GM18870 (cell line): ENCODE results near the gene RPS6KA4.

Experiments used
- ATAC-seq: cut with Tn5 transposase; IDR thresholded peaks from one replicate; pipeline ENCODE4 v1.9.1; 2021; ENCODE audit warnings: moderate library complexity; ENCODE audit not compliant: unreplicated experiment

The RPS6KA4 gene

DNA sequence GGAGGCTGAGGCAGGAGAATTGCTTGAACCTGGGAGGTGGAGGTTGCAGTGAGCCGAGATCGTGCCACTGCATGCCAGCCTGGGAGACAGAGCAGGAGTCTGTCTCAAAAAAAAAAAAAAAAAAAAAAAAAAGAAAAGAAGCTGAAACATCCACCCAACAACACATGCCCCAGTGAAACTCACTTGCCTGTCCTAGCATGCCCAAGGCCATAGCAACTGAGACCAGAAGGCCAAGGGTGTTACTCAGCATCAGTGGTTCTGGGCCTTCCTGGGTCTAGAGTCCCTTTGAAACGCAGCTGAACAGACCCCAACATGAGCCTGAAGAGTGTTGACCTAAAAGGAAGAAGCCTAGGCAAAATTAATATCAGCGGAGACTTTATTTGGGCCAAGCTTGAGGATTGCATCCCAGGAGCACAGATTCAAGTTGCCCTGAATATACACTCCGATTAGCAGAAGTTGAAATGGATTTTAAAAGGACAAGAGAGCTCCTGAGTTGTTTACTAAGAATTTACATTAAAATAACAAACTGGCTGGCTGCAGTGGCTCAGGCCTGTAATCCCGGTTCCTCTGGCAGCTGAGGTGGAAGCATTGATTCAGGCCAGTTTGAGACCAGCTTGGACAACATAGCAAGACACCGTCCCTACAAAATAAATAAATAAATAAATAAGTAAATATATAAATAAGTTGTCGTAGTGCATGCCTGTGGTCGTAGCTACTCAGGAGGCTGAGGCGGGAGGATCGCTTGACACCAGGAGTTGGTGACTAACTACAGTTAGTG, 34.1 kb upstream of the RPS6KA4 start:
- ATAC-seq, result no peak

DNA sequence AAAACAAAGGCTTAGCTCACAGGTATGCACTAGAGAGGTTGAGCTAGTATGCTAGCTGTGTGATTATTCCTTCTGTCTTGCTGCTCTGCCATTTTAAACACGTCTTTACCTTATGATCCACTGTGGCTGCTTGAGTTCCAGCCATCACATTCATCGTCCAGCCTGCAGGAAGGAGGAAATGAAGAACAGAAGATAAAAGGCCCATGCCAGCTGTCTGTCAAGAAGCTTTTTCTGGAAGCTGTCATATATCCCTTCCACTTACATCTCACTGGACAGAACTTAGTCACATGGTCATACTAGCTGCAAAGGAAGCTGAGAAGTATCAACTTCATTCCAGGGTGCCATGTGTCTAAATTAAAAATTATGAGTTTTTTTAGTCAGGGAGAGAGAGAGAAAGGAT, 31.6 kb upstream of the RPS6KA4 start:
- no peak for ATAC-seq

DNA sequence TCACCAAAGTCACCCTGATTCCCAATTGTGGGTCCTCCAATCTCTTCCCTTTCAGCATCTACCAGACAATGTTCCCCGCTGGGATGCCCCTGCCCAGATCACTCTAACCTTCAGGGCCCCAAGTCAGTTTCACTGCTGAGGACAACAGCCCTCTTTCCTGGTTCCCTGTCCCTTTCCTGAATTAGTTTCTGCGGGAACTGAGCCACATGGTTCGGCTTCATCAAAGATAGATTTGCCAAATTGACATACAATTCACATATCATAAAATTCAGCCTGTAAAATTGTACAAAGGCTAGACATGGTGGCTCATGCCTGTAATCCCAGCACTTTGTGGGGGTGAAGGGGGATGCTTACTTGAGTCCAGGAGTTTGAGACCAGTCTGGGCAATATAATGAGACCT, 31.0 kb upstream of the RPS6KA4 start:
- no peak for ATAC-seq

DNA sequence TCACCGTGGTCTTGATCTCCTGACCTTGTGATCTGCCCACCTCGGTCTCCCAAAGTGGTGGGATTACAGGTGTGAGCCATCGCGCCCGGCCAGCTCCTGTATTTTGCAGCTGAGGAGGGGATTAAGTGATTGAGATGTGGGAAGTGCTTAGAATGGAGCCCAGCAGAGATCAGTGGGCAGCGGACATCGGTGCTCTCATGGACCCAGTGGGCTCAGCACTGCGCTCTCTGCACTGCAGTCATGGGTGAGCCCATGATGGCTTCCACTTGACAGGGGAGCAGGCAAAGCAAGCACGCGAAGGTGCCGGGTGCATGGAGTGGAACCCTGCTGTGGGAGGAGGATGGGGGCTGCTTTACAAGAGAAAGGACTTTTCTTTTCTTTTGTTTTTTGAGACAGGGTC, 28.1 kb upstream of the RPS6KA4 start:
- no peak for ATAC-seq

DNA sequence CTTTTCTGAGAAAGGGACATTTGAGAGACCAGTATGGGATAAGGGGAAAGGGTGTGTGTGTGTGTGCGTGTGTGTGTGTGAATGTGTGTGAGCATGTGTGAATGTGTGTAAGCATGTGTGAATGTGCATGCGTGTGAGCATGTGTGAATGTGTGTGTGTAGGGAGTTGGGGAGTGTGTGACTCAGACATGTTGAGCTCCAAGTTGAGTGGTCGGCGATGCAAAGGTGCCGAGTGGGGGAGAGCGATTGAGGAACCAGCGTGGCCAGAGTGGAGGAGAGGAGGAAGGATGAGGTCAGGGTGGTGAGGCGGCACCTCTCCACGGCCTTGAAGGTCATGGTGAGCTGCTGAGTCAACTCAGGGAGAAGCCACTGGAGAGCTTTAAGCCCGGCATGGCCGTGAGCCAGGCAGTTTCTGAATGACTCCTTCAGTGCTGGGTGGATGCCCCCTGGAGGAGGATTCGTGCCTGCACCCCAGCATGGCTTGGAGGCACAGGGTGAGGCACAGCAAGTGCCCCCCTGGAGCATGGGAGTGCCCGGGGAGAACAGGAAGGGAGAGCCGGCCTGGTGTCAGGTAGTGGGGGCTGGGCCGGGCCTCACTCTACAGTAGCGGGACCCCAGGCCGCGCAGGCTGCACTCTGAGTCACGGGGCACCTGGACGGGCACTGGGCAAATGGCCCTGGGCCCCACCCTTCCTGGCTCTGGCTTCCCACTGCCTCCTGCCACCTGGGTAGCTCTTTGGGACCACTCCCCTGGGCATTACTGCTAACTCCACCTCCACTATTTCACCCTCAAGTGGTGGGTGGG, 27.2 kb upstream of the RPS6KA4 start:
- peak; percentile 44 for ATAC-seq

DNA sequence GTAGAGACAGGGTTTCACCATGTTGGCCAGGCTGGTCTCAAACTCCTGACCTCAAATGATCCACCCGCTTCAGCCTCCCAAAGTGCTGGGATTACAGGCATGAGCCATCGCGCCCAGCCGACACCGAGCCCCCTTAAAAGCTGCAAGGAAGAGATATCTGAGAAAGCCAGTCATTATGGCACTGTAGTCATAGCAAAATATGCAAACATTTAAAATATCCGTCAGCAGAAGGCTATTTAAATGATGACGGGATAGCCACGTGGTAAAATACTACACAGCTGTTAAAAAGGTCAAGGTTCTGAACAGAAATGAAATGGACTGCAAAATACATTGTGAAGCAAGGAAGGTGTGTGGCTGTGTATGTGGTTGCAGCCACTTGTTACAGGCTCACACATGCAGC, 25.4 kb upstream of the RPS6KA4 start:
- no peak for ATAC-seq

DNA sequence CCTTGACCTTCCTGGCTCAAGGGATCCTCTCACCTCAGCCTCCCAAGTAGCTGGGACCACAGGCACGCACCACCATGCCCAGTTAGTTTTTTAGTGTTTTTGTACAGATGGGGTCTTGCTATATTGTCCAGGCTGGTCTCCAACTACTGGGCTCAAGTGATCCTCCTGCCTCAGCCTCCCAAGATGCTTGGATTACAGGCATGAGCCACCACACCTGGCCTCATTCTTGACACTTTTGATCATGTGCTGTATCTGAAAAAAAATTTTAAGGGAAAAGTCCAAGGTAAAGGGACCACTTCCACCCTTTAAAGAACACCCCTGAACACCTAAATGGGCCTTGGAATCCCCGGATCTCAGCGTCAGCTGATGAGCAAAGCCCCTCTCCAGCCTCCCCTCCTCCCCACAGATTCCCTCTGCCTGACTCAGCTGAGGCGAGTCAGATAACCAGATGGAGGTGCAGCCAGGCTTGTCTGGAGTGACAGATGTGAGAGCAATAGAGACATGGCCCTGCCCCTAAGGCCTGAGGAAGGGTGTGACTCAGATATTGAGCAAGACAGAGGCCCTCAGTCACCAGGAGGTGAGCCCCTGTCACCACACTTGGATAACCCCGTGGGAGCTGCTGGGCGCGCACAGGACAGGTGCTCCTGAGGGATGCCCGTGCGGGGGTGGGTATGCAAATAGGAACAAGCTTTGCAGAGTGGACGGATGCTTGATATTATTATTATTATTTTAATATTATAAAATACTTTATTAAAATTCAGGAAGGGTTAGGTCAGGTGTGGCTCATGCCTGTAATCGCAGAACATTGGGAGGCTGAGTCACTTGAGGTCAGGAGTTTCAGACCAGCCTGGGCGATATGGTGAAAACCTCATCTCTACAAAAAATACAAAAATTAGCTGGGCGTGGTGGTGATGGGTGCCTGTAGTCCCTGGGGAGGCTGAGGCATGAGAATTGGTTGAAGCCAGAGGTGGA, 23.9 kb upstream of the RPS6KA4 start:
- ATAC-seq, result peak; percentile 78

DNA sequence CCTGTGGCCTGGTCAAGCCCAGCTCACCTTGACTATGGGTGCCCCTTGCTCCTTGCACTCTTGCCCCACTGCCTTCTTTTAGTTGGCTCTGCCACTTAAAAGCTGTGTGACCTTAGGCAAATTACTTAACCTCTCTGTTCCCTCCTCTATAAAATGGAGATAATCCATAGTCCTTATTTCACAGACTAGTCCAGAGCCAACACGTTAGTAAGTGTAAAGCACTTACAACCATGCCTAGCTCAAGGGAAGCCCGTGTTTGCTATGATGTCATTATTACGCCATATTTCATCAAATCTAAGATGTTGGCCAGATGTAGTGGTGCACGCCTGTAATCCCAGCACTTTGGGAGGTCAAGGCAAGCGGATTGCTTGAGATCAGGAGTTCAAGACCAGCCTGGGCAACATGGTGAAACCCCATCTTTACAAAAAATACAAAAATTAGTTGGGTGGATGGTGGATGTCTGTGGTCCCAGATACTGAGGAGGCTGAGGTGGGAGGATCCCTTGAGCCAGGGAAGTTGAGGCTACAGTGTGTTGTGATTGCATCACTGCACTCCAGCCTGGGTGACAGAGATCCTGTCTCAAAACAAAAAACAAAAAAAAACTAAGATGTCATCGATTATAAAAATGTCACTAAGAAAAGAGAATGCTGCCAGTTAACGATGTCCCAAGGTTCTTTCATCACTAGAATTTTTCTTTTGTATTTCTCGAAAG, 21.3 kb upstream of the RPS6KA4 start:
- ATAC-seq, result no peak

DNA sequence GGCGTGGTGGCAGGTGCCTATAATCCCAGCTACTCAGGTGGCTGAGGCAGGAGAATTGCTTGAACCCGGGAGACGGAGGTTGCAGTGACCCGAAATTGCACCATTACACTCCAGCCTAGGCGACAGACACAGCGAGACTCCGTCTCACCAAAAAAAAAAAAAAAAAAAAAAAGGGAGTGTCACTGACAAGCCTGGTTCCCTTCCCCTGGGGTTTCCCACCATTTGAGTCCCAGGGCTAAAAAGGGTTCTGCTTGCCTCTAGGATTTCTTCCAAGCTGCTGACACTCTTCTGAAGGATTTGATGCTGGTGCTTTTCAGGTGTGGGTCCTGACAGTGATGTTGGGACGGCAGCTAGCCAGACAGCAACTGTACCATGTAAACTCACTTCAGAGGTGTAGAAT, 20.2 kb upstream of the RPS6KA4 start:
- no peak for ATAC-seq

DNA sequence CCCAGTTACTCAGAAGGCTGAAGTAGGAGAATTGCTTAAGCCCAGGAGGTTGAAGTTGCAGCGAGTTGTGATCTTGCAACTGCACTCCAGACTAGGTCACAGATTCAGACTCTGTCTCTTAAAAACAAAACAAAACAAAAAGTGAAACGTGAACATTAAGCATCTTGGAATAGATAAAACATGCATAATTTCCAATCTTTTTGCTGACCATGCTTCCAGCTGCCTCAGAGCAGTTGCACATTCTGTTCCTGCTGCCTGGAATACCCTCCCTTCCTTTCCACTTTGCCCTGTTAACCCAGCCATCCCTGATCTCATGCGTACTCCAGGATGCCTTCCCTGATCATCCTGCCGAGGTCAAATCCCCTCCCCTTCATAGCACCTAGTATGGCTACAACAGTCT, 19.7 kb upstream of the RPS6KA4 start:
- no peak for ATAC-seq

DNA sequence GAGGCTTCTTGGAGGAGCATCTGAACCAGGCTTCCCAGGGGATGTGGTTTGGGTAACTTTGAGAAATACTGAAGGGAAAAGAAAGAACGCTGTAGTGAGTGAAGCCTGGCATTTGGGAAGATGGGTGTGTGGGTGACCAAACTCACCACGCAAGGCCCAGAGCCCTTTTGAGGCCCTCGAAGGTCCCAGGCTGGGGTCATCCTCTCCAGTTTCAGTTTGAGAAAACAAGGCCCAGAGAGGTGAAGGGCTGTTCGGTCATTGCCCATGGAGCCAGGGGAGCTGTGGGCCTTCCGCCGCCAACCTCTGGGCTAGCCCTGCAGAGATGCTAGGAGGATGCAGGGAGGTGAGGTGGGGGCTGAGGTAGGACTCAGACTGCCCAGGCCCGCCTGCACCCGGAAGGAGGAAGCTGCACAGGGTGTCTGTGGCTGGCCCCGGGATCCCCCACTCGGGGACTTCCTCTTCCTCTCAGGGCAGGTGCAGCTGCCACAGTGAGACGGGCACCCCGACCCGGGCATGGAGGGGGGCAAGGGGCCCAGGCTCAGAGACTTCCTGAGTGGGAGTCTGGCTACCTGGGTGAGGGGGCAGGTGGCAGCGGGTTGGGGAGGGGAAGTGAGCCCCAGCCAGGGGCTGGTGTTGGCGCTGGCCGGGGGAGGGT, 19.1 kb upstream of the RPS6KA4 start, which contains the start of gene CCDC88B:
Gene CCDC88B (plus strand): TSS at position 451 of the 655 bp plus-strand sequence. CDS start 63 bp downstream, at position 514.
- peak; percentile 37 for ATAC-seq

DNA sequence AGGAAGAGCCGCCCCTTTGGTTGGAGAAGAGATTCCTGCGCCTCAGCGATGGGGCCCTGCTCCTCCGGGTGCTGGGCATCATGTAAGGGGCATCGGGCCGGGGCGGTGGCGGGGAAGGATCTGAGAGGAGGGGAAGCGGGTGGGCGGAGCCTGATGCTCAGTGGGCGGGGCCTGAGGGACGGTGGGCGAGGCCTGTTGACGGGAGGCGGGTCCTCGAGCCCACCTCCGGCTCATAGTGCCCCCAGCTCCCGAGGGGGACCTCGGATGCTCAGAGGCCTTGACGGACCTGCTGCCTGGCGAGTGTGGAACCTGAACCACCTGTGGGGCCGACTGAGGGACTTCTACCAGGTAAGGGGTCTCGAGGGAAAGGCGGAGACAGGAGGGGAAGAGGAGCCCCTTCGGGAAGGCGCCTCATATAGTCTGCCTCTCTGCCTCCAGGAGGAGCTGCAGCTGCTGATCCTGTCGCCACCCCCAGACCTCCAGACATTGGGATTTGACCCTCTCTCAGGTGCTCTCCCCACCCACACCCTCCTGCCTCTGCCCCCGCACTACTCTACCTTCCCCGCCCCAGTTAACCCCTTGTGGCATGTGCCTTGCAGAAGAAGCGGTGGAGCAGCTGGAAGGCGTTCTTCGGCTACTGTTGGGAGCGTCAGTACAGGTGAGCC, 18.2 kb upstream of the RPS6KA4 start:
- ATAC-seq, result no peak

DNA sequence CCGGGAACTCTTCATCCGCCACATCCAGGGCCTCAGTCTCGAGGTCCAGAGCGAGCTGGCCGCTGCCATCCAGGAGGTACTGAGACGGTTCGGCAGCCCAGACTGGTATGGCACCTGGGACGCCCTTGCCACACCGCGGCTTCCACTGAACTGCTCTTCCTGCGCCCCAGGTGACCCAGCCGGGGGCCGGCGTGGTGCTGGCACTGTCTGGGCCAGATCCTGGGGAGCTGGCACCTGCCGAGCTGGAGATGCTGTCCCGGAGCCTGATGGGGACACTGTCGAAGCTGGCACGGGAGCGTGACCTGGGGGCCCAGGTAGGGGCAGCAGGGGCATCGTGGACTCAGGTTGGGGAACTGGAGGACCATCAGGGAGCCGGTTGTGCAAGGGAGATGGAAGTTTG, 17.5 kb upstream of the RPS6KA4 start:
- ATAC-seq, result no peak

DNA sequence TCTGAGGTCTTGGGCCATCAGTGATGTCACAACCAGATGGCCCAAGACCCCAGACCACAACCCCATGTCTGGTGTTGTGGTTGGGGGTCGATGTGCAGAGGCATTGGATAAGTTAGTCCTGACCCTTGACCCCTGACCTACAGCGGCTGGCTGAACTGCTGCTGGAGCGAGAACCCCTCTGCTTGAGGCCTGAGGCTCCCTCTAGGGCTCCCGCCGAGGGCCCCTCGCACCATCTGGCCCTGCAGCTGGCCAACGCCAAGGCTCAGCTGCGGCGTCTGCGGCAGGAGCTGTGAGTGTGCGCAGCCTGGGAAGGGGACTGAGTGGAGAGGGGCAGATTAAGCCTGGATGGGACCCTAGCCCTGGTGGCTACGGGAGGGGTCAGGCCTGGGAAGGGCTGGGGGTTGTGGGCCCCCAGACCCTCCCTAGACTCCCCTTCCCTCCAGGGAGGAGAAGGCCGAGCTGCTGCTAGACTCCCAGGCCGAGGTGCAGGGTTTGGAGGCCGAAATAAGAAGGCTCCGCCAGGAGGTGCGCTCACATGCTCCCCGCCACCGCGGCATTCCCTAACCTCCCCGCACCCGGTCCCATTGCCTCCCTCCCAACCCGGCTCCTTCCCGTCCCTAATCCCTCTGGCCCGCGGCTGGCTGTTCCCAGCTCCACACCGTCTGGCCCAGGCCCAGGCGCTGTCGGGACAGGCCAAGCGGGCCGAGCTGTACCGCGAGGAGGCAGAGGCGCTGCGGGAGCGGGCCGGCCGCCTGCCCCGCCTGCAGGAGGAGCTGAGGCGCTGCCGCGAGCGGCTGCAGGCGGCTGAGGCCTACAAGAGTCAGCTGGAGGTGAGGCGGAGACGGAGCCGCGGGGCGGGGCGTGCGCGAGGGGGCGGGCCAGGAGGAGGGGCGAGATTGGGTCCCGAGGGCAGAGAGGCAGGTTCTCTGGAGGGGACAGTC, 16.8 kb upstream of the RPS6KA4 start:
- no peak for ATAC-seq

DNA sequence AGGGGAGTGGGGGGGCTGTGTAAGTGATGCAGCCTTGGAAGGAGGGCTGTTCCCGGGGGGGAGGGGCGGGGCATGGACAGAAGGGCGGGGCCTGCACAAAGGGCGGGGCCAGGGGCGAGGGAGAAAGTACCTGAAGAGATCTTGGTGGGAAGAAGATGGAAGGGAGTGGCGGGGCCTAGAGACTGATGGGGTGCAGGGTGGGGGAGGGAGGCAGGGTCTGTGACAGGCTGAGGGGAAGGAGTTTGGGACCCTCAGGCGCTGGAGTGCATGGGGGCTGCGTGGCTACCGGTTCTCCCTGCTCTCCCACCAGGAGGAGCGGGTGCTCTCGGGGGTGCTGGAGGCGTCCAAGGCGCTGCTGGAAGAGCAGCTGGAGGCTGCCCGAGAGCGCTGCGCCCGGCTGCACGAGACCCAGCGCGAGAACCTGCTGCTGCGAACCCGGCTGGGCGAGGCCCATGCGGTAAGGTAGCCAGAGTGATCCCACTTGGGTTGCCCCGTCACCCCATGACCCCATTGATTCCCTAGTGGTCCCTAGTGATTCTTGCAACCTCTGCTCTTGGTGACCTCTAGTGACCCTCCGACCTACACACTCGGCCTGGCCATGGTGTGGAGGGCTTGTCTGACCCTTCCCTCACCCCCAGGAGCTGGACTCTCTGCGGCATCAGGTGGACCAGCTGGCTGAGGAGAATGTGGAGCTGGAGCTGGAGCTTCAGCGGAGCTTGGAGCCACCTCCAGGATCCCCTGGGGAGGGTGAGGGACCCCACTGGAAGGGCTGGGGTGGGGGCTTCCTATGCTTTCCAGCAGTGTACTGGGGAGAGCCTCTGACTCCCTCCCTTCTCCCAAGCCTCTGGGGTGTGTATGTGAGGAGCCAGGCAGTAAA, 15.9 kb upstream of the RPS6KA4 start:
- no peak for ATAC-seq

DNA sequence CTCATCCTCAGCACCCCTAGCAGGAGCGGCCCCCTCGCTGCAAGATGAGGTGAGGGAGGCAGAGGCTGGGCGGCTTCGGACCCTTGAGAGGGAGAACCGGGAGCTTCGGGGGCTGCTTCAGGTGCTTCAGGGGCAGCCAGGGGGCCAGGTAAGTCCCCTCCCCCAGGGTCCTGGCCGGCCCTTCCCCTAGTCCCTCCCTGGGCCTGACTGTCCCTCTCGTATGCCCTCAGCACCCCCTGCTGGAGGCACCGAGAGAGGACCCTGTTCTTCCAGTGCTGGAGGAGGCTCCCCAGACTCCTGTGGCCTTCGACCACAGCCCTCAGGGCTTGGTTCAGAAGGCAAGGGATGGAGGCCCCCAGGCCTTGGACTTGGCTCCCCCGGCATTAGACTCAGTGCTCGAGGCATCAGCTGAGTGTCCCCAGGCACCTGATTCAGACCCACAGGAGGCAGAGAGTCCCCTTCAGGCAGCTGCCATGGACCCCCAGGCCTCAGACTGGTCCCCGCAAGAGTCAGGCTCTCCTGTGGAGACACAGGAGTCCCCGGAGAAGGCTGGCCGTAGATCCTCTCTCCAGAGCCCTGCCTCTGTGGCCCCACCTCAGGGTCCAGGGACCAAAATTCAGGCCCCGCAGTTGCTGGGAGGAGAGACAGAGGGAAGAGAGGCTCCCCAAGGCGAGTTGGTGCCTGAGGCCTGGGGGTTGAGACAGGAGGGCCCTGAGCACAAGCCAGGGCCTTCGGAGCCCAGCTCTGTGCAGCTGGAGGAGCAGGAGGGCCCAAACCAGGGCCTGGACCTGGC, 15.0 kb upstream of the RPS6KA4 start:
- no peak for ATAC-seq

DNA sequence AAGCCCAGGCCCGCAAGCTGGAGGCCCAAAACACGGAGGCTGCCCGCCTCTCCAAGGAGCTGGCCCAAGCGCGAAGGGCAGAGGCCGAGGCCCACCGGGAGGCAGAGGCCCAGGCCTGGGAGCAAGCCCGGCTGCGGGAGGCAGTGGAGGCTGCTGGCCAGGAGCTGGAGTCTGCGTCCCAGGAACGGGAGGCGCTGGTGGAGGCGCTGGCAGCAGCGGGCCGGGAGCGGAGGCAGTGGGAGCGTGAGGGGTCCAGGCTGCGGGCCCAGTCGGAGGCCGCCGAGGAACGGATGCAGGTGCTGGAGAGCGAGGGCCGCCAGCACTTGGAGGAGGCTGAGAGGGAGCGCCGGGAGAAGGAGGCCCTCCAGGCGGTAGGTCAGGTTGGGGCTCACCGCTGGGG, 14.2 kb upstream of the RPS6KA4 start:
- no peak for ATAC-seq
